Caco-2 (cell line): ENCODE measurements around the gene DDX54. TPM values are rescaled to one million over a fixed set of nuclear protein-coding genes. Genes with fewer than 3 reads are reported as not detected.

Source experiments
- BruUV-seq: library from RNA; stranded (reverse); fragments of 400-500 nt; replicated peaks from 2 replicates; lab custom pipeline; 2021; lab: Mats Ljungman, UMichigan
- CTCF ChIA-PET: fragments of 300-600 bp; sonication (Branson Sonifier 250); formaldehyde crosslinking; loops from one replicate; lab custom pipeline; 2022; ENCODE audit warnings: antibody characterized with exemption; lab: Charles Lee
- POLR2A ChIA-PET: fragments of 300-600 bp; sonication (Branson Sonifier 250); formaldehyde crosslinking; loops from one replicate; lab custom pipeline; 2022; ENCODE audit warnings: antibody characterized with exemption; lab: Charles Lee
- DNase-seq, 2 experiments: peaks; one replicate each; pipeline versions ENCODE4 v3.0.0 to v3.0.0-alpha.2; 2020 to 2022
- H3K27me3 ChIP-seq: replicated peaks from 2 replicates; pipeline ENCODE4 v1.6.0; 2011; ENCODE audit warnings: low read length; ENCODE audit not compliant: control insufficient read depth, insufficient read depth
- H3K36me3 ChIP-seq: 2 replicates; pipeline ENCODE4 v1.5.1; 2011; ENCODE audit warnings: low read length; ENCODE audit not compliant: control insufficient read depth, insufficient read depth
- H3K4me1 ChIP-seq: fragments of 250-450 bp; sonication (Bioruptor Pico); 2 replicates; pipeline ENCODE4 v1.5.1; 2020; ENCODE audit warnings: mild to moderate bottlenecking
- H3K4me3 ChIP-seq: 2 replicates; pipeline ENCODE4 v1.5.1; 2011; ENCODE audit warnings: low read depth, mild to moderate bottlenecking, control low read depth, low read length
- H3K9me3 ChIP-seq: fragments of 250-450 bp; sonication (Bioruptor Pico); 2 replicates; pipeline ENCODE4 v1.5.1; 2020; ENCODE audit warnings: mild to moderate bottlenecking, moderate library complexity
- H3K27ac Mint-ChIP-seq: one replicate; pipeline ENCODE4 v1.8.0; 2022; ENCODE audit warnings: mixed read lengths; ENCODE audit not compliant: unreplicated experiment
- H3K27me3 Mint-ChIP-seq: one replicate; pipeline ENCODE4 v1.8.0; 2022; ENCODE audit warnings: mixed read lengths; ENCODE audit not compliant: insufficient read depth, unreplicated experiment
- H3K36me3 Mint-ChIP-seq: one replicate; pipeline ENCODE4 v1.8.0; 2022; ENCODE audit warnings: mild to moderate bottlenecking, mixed read lengths; ENCODE audit not compliant: insufficient read depth, unreplicated experiment
- H3K4me1 Mint-ChIP-seq: one replicate; pipeline ENCODE4 v1.8.0; 2022; ENCODE audit warnings: low read depth, mixed read lengths; ENCODE audit not compliant: unreplicated experiment
- H3K4me3 Mint-ChIP-seq: one replicate; pipeline ENCODE4 v1.8.0; 2022; ENCODE audit warnings: mild to moderate bottlenecking, moderate library complexity, mixed read lengths; ENCODE audit not compliant: unreplicated experiment
- H3K9me3 Mint-ChIP-seq: one replicate; pipeline ENCODE4 v1.8.0; 2022; ENCODE audit warnings: mixed read lengths; ENCODE audit not compliant: unreplicated experiment
- intact Hi-C: fragments of 100-400 bp; cut with micrococcal nuclease; formaldehyde crosslinking; loops from one replicate; pipeline ENCODE4 v1.10.0; 2022; ENCODE audit not compliant: unreplicated experiment
- total RNA-seq: library from RNA; stranded (reverse); gene quantifications from 2 replicates; pipeline ENCODE4 v1.2.3, GENCODE V29; 2022
- TF ChIP-seq, protein P1 (sequence below), 2 experiments: fragments of 200-600 bp in 1 of 2; IDR thresholded peaks; 1 replicate in 1 of 2; 2 replicates in 1 of 2; pipeline versions ENCODE4 v1.5.1 to v1.8.0; 2011 to 2022; ENCODE audit warnings: antibody characterized with exemption in 1 of 2, control low read depth in 1 of 2, inconsistent platforms in 1 of 2, low read depth in 1 of 2, low read length in 1 of 2, mild to moderate bottlenecking in 1 of 2, moderate library complexity in 1 of 2; ENCODE audit not compliant: insufficient read depth in 1 of 2, severe bottlenecking in 1 of 2, unreplicated experiment in 1 of 2

Gene DDX54
- total RNA-seq, 1 experiment from 2014 or later = 110 TPM

DNA sequence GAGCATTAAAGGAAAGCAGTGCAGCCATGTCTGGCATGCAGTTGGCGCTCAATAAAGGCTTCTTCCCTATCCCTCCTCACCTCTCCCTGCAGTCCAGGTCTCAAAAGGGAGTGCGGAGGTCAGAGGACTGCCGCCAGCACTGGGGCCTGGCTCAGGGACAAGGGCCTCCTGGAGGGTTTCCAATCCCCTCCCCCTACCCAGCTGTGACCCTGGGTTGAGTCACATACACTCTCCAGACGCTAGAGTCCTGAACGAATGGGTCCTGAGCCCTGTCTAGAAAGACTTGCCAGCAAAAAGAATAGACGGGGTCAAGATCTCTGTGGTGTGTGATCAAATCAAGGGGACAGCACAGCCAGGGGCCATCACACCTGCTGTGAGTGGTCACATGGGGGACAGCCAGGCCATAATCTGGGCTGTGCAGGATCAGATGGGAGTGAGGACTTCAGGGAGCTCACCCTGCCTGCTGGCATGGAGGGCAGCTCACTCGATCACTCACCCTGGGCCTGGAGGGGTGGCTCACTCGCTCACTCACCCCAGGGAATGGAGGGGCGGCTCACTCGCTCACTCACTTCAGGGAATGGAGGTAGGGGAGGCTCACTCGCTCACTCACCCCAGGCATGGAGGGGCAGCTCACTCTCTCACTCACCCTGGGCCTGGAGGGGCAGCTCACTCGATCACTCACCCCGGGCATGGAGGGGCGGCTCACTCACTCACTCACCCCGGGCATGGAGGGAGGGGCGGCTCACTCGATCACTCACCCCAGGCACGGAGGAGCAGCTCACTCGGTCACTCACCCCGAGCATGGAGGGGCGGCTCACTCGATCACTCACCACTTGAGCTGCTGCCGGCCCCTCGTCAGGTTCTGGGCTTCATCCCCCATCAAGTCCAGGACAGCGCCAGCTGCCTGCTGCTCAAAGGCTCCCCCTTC, 22.9 kb downstream of the DDX54 start:
- POLR2A ChIA-PET = no interaction called here
- TF ChIP-seq, protein P1, sequence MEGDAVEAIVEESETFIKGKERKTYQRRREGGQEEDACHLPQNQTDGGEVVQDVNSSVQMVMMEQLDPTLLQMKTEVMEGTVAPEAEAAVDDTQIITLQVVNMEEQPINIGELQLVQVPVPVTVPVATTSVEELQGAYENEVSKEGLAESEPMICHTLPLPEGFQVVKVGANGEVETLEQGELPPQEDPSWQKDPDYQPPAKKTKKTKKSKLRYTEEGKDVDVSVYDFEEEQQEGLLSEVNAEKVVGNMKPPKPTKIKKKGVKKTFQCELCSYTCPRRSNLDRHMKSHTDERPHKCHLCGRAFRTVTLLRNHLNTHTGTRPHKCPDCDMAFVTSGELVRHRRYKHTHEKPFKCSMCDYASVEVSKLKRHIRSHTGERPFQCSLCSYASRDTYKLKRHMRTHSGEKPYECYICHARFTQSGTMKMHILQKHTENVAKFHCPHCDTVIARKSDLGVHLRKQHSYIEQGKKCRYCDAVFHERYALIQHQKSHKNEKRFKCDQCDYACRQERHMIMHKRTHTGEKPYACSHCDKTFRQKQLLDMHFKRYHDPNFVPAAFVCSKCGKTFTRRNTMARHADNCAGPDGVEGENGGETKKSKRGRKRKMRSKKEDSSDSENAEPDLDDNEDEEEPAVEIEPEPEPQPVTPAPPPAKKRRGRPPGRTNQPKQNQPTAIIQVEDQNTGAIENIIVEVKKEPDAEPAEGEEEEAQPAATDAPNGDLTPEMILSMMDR (IDR thresholded peaks at IDR 0.05; ENCODE audit: insufficient read depth in 1 of 2, low read depth in 1 of 2, low read length in 1 of 2, severe bottlenecking in 1 of 2, unreplicated experiment in 1 of 2) = no peak
- H3K4me1 Mint-ChIP-seq = no peaks in the 10 kb centered on the region
- no peaks in the 10 kb centered on the region for H3K27me3 ChIP-seq
- intact Hi-C loops = no loop called here
- CTCF ChIA-PET = interaction anchor here (0.6 kb wide), 2 partner anchors 27 to 194 kb away, joined by 5 to 8 read pairs; no protein-coding TSS in a partner anchor
- no peaks in the 10 kb centered on the region for H3K4me1 ChIP-seq
- H3K4me3 Mint-ChIP-seq = no peak overlapping the region
- no peaks in the 10 kb centered on the region for H3K27me3 Mint-ChIP-seq
- peaks cover 3% of the 10 kb centered on the region for H3K36me3 ChIP-seq
- no peaks in the 10 kb centered on the region for H3K9me3 Mint-ChIP-seq
- no peak for DNase-seq
- no peaks in the 10 kb centered on the region for H3K9me3 ChIP-seq
- no peak overlapping the region for H3K27ac Mint-ChIP-seq
- BruUV-seq = no TSS peak
- peaks cover 82% of the 10 kb centered on the region for H3K36me3 Mint-ChIP-seq
- H3K4me3 ChIP-seq = no peak overlapping the region

DNA sequence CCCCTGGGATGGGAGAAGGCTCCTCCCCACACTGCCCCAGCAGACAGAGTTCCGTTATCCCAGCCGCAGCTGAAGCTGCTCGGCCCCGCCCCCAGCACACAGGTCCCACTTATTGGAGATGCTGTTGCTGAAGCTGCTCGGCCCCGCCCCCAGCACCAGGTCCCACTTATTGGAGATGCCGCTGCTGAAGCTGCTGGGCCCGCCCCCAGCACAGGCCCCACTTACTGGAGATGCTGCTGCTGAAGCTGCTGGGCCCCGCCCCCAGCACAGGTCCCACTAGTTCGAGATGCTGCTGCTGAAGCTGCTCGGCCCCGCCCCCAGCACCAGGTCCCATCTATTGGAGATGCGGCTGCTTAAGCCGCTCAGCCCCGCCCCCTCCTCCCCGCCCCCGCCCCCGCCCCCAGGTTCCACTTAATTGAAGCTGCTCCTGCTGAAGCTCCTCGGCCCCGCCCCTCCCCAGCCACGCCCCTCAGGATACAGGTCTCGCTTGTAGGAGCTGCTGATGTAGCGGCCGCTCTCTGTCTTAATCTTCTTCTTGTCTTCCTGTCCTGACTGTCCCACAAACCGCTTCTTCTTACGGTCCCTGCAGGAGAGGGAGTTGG, 23.8 kb downstream of the DDX54 start:
- POLR2A ChIA-PET = no interaction called here
- TF ChIP-seq, protein P1 (IDR thresholded peaks at IDR 0.05; ENCODE audit: insufficient read depth in 1 of 2, low read depth in 1 of 2, low read length in 1 of 2, severe bottlenecking in 1 of 2, unreplicated experiment in 1 of 2) = no peak

DNA sequence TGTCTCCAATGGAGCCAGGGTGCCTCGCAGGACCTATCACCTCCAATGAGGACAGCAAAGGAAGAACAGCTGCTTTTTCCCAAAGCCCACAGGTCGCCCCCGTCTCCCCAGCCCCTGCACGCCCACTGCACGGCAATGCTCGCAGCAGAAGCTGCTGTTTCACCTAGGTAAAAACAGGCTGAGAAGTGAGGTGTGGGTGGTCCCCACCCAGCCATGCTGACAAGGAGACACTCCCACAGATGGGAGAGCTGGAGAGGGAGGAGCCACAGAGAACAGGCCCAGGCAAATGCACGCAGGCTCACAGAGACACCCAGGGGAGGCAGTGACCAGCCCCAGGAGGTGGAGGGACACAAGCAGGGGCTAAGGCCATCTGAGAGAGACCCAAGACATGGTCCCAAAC, 25.3 kb downstream of the DDX54 start:
- no peak for DNase-seq
- ChIA-PET CTCF (no interaction called here), POLR2A (no interaction called here)
- Histone ChIP-seq H3K4me1 (no peaks in the 10 kb centered on the region), H3K4me3 (no peak overlapping the region), H3K27me3 (no peaks in the 10 kb centered on the region), H3K9me3 (no peaks in the 10 kb centered on the region), H3K36me3 (peaks cover 3% of the 10 kb centered on the region)
- H3K27ac Mint-ChIP-seq = no peak overlapping the region
- intact Hi-C loops = no loop called here
- H3K9me3 Mint-ChIP-seq = no peaks in the 10 kb centered on the region
- peaks cover 74% of the 10 kb centered on the region for H3K36me3 Mint-ChIP-seq
- H3K4me3 Mint-ChIP-seq = no peak overlapping the region
- H3K4me1 Mint-ChIP-seq = no peaks in the 10 kb centered on the region
- TF ChIP-seq, protein P1 (IDR thresholded peaks at IDR 0.05; ENCODE audit: insufficient read depth in 1 of 2, low read depth in 1 of 2, low read length in 1 of 2, severe bottlenecking in 1 of 2, unreplicated experiment in 1 of 2) = no peak
- BruUV-seq = no TSS peak
- H3K27me3 Mint-ChIP-seq = no peaks in the 10 kb centered on the region

More for the DNA sequence above, 23.8 kb downstream of the DDX54 start:
- H3K36me3 Mint-ChIP-seq = peaks cover 87% of the 10 kb centered on the region
- peaks cover 3% of the 10 kb centered on the region for H3K36me3 ChIP-seq
- H3K4me3 Mint-ChIP-seq = no peak overlapping the region
- no peak overlapping the region for H3K4me3 ChIP-seq
- H3K4me1 Mint-ChIP-seq = no peaks in the 10 kb centered on the region
- H3K9me3 ChIP-seq = no peaks in the 10 kb centered on the region
- no peaks in the 10 kb centered on the region for H3K9me3 Mint-ChIP-seq
- no peaks in the 10 kb centered on the region for H3K4me1 ChIP-seq
- no peak overlapping the region for H3K27ac Mint-ChIP-seq
- H3K27me3 Mint-ChIP-seq = no peaks in the 10 kb centered on the region
- no TSS peak for BruUV-seq
- DNase-seq = peak; percentile 51 to 80
- intact Hi-C loops = no loop called here
- CTCF ChIA-PET = interaction anchor here (0.6 to 0.7 kb wide), 4 partner anchors 22 to 195 kb away, joined by 3 to 8 read pairs (median 4); no protein-coding TSS in a partner anchor
- no peaks in the 10 kb centered on the region for H3K27me3 ChIP-seq
